ENCODE data around the gene HERC4. TPM values are rescaled to one million over a fixed set of nuclear protein-coding genes. Genes with fewer than 3 reads are reported as not detected.
"Not testable (repeated sequence)": the region's sequence is repeated elsewhere in the genome, so short reads cannot be mapped to it uniquely, and the experiment has no call there.

Gene HERC4
- total RNA-seq, 1 donor from 2014 or later = 59.1 TPM

DNA sequence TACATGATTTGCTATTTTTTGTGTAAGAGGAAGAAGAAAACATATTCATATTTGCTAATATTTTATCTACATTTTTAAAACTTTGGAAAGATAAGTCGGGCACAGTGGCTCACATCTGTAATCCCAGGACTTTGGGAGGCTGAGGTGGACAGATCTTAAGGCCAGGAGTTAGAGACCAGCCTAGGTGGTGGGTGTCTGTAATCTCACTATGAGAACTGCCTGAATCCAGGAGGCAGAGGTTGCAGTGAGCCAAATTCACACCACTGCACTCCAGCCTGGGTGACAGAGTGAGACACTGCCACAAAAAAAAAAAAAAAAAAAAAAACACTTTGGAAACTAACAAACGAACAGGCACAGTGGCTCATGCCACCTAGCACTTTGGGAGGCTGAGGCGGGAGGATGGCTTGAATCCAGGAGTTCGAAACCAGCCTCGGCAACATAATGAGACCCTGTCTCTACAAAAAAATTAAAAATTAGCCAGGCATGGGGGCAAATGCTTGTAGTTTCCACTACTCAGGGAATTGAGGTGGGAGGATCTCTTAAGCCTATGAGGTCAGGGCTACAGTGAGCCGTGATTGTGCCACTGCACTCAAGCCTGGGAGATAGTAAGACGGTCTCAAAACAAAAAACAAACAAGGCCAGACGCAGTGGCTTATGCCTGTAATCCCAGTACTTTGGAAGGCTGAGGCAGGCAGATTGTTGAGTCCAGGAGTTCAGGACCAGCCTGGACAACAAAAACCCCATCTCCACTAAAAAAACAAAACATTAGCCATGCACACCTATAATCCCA, 25.6 kb downstream of the HERC4 start:
- DNase-seq (ENCODE audit: low spot score) = no peak

DNA sequence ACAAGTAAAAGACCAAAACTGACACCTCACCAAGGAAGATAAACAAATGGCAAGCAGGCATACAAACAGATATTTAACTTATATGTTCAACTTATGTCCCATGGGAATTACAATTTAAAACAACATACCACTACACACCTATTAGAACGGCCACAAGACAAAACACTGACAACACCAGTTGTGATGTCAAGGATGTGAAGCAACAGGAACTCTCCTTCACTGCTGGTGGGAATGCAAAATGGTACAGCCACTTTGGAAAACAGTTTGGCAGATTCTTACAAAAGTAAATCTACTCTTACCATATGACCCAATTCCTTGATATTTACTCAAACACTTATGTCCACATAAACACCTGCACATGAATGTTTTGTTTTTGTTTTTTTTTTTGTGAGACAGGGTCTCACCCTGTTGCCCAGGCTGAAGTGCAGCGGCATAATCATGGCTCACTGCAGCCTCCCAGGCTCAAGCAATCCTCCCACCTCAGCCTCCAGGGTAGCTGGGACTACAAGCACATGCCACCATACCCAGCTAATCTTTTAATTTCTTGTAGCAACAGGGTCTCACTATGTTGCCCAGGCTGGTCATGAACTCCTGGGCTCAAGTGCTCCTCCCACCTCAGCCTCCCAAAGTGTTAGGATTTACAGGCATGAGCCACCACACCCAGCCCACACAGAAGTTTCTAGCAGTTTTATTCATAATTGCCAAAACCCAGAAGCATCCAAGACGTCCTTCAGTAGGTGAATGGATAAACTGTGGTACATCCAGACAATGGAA, 27.3 kb downstream of the HERC4 start:
- no peak for DNase-seq (ENCODE audit: low spot score)

DNA sequence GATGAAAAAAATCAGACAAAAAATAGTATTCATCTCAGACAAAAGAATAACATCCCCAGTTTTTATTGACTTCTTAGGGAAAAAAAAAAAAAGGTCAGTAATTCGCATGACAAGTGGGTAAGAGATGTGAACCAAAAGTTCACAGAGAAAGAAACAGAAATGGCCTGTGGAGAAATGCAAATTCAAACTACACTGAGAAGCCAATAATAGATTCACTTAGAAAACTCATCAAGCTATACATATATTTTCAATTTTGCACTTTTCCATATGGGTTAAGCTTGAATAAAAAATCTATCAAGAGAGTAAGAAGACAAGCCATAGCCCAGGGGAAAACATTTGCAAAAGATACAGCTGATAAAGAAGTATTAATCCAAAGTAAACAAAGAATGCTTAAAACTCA, 28.0 kb downstream of the HERC4 start:
- no peak for DNase-seq (ENCODE audit: low spot score)

DNA sequence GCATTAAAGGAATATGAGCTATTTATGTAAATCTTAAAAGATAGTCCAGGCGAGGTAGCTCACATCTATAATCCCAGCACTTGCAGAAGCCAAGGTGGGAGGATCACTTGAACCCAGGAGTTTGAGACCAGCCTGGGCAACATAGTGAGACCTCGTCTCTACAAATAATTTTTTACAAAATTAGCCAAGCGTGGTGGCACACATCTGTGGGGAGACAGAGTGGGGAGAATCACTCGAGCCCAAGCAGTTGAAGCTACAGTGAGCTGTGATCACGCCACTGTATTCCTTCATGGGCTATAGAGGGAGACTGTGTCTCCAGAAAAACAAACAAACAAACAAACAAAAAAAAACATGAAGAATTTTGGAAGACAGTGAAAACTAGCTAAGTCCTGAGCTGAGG, 28.4 kb downstream of the HERC4 start:
- DNase-seq (ENCODE audit: low spot score) = no peak

DNA sequence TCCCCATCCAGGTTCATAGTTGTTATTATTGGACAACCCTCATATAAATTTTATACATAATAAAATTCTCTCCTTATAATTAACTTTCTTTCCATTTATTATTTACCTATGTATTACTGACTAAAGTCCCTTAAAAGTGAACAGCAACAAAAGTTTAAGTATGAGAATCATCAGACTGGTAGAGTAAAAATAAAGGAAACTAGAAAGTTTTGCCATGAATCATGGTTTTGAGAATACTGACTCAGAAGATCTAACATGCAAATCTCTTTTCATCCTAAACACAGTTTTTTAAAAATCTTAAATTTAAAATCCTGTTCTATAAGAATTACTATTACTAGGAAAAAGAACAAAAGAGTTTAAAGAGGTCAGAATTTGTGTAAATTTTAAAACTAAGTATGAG, 32.1 kb downstream of the HERC4 start:
- no peak for DNase-seq (ENCODE audit: low spot score)

DNA sequence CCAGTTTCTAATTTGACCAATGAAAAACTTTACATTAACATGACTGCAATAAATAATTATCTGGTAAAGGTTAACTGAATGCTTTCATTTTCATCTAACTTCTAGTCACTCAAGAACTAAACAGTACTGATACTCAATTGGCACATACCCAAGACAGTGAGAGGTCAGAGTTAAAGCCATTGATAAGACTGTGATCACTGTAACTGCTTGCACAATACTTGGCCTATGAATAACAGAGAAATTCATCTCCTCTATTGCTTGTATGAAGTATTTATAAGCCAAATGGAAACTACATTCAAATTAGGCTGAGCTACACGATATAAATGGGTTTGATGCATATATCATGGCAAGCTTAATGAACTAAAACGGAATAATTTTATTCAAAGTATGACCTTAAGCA, 43.0 kb downstream of the HERC4 start:
- DNase-seq (ENCODE audit: low spot score) = no peak

DNA sequence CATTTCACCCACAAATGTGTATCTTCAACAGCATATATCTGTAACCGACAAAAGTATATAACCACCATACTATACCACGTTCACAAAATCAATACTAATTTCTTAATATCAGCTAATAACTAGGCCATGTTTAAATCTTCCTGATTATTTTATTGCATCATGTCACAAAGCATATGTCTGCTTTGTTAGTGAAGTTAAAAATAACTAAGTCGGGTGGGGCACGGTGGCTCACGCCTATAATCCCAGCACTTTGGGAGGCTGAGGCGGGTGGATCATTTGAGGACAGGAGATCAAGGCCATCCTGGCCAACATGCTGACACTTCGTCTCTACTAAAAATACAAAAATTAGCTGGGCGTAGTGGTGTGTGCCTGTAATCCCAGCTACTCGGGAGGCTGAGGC, 47.7 kb downstream of the HERC4 start:
- DNase-seq (ENCODE audit: low spot score) = no peak

DNA sequence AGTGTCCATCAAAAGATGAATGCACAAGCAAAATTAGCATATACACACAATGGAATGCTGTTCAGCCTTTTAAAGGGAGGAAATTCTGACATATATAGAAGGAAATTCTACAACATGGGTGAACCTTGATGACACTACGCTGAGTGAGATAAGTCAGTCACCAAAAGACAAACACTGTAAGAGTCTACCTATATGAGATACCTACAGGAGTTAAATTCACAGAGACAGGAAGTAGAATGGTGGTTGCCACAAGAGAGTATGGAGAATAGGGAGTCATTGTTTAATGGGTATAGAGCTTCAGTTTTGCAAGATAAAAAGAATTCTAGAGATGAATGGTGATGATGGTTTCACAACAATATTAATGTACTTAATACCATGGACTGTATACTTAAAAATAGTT, 51.8 kb downstream of the HERC4 start:
- DNase-seq (ENCODE audit: low spot score) = no peak

DNA sequence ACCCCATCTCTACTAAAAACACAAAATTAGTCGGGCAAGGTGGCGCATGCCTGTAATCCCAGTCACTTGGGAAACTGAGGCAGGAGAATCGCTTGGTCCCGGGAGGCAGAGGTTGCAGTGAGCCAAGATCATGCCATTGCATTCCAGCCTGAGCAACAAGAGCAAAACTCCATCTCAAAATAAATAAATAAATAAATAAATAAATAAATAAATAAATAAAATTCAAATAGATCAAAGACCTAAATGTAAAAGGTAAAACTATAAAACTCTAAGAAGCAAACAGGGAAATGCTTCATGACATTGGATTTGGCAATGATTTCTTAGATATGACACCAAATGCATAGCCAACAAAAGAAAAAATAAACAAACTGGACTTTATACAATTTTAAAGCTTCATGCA, 52.8 kb downstream of the HERC4 start:
- not testable (repeated sequence) for DNase-seq (ENCODE audit: low spot score)

DNA sequence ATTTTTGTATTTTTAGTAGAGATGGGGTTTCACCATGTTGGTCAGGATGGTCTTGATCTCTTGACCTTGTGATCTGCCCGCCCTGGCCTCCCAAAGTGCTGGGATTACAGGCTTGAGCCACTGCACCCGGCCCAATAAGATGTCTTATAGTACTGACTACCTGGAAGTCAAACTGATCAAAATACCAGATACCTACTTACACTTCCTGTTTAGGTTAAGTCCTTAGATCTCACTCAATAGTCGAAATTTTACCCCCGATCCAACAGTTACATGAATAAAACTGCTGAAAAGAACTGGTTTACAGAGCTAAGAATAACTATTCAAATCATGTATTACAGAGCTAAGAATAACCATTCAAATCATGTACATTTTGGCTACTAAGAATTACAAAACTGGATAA, 58.6 kb downstream of the HERC4 start:
- DNase-seq (ENCODE audit: low spot score) = not testable (repeated sequence)

DNA sequence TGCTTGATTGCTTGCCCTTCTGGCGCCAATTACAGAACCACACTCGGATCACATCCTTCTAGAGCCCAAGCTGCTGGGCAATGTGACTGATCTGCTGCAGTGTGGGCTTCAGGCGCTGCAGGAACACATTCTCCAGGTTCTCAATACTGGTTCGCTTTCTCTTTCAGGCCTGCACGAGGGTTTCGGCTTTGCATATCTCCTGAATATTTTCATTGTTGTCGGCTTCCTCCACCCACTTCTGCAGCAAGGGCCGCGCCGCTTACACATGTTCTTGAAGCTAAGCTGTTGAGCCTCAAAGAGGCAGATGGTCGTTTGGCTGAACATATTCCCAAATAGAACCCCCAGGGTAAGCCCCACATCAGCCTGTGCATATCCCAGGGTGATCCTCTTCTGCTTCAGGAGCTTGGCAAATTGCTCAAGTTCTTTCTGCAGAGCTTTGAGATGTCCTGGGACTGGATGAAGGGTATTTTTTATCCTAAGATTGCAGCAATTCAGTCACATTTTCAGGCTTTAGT, 64.6 kb downstream of the HERC4 start:
- no peak for DNase-seq (ENCODE audit: low spot score)

DNA sequence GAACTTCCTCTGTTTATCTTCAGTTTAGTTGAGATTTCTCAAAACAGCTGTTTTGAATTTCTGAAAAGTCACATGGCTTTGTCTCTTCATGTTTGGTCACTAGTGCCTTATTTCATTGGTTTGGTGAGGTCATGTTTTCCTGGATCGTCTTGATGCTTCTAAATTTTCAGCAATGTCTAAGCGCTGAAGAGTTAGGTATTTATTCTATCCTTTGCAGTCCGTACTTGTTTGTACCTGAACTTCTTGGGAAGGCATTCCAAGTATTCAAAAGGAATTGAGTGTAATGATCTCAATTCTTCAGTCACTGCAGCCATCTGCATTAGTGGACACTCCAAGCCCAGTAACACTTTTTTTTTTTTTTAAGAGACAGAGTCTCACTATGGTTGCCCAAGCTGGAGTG, 67.7 kb downstream of the HERC4 start:
- no peak for DNase-seq (ENCODE audit: low spot score)

DNA sequence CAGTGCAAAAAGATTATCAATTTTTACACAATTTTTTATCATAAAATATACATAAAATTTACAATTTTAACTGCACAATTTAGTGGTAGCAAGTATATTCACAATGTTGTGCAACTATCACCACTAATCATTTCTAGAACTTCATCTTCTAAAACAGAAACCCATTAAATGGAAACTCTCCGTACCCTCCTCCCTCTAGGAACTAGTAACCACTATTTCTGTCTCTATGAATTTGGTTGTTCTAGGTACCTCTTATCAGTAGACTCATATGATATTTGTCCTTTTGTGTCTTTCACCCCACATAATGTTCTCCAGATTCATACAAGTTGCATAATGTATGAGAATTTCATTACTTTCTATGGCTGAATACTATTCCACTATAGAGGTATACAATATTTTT, 73.5 kb downstream of the HERC4 start:
- no peak for DNase-seq (ENCODE audit: low spot score)

DNA sequence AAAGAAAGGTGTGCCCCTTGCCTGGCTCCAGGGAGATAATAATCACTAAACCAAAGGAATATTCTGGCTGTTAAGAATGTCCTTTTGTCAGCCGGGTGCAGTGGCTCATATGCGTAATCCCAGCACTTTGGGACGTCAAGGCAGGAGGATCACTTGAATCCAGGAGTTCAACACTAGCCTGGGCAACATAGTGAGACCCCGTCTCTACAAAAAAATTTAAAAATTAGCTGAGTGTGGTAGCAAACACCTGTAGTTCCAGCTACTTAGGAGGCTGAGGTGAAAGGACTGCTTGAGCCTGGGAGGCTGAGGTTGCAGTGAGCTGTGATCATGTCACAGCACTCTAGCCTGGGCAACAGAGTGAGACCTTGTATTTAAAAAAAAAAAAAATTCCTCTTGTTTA, 74.1 kb downstream of the HERC4 start:
- DNase-seq (ENCODE audit: low spot score) = no peak

DNA sequence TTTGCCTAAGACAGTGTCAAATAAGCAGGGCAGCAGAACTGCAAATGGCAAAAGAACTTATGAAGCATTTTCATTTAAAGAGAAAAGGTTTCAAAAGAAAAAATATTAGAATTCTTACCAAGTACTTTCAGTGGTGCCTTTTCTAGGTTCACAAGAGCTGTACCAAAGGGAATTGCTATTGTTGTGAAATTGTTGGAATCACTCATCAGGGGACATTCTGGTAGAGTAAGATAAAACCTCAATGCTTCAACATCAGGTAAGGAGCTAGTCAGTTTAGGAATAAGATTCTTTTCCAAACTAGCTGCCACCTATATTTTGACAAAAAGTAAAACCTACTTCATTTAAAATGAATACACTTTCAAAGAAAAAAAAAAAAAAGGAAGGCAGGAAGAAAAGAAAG, 85.0 kb downstream of the HERC4 start:
- no peak for DNase-seq (ENCODE audit: low spot score)

DNA sequence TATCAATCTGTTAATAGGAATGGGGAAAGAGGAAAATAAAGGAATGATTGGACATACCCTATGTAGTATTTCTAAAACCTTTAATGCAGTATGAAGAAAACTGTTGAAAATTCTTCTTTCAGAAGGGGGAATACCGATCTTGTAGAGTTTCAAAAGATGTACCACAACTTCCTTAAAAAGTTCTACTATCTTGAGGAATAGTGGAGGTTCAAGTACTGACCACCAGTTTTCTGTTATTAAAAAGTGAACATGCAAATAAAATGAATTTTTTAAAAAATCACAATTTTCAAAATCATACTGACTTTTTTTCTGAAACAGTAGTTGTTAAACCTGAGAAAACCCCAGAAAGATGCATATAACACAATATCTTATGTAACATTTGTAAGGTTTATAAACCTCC, 86.5 kb downstream of the HERC4 start:
- DNase-seq (ENCODE audit: low spot score) = no peak

DNA sequence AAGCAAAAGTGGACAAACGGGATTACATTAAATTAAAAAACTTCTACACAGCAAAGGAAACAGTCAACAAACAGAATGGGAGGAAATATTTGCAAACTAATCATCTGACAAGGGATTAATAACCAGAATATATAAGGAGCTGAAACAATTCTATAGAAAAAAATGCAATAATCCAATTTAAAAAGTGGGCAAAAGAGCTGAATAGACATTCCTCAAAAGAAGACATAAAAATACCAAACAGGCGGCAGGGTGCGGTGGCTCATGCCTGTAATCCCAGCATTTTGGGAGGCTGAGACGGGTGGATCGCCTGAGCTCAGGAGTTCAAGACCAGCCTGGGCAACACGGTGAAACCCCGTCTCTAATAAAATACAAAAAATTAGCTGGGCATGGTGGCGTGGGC, 92.5 kb downstream of the HERC4 start:
- not testable (repeated sequence) for DNase-seq (ENCODE audit: low spot score)

DNA sequence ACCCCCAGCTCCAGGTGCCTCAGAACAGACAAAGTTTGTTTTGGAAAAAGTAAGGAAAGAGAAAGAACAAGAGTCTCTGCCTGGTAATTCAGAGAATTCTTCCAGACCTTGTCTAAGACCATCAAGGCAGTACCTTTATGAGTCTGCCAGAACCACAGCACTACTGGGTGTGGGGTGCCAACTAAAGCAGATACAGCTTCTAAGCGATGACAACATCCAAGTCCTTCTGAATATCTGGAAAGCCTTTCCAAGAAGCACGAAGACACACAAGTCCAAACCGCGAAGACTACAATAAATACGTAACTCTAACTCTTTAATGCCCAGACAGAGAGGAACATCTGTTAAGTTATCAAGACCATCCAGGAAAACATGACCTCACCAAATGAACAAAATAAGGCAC, 96.3 kb downstream of the HERC4 start:
- DNase-seq (ENCODE audit: low spot score) = no peak

DNA sequence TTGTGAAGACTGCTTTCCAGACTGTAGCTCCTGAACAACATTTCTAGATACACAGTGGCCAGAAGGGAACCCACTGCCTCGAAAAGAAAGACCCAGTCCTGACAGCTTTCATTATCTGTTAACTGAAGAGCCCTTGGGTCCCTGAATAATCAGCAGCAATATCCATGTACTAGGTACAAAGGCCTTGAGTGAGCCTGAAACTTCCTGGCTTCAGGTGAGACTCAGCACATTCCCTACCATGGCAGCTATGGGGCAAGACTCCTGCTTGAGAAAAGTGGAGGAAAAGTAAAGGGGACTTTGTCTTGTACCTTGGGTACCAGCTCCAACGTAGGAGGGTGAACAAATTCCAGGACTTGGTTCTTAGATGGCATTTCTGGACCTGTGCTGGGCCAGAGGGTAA, 97.8 kb downstream of the HERC4 start:
- no peak for DNase-seq (ENCODE audit: low spot score)

DNA sequence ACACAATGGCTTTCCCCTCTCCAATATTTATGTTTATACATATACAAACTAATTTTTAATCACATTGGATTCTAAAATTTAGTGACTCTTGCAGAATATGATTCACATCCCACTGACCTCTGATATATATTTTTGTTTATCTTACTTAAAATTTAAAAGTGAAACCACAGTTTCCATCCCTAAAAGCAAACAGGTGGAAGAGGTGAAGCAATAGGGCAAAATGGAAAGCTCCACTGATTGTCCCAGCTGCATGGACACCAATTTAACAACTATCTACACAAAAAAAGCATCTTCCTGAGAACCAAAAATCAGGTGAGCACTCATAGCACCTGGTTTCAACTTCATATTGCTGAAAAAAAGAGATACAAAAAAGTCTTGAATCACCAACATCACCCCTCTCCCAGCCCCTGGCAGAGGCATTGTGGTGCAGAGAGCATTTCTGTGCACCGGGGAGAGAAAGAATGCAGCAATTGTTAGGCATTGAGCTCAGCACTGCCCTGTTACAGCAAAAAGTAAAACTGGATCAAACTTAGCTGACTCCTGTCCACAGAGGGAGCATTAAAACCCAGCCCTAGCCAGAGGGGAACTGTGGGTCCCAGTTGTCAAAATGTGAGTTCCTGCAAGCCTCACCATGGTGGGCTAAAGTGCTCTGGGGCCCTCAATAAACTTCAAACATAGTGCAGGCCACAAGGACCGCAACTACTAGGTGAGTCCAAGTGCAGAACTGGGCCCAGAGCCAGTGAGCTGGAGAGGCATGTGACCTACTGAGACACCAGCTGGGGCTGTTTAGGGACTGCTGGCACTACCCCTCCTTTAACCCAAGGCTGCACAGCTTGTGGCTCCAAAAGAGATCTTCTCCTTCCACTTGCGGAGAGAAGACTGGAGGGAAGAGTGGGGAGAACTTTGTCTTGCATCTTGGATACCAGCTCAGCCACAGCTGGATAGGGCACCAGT, 98.5 kb downstream of the HERC4 start:
- no peak for DNase-seq (ENCODE audit: low spot score)

DNA sequence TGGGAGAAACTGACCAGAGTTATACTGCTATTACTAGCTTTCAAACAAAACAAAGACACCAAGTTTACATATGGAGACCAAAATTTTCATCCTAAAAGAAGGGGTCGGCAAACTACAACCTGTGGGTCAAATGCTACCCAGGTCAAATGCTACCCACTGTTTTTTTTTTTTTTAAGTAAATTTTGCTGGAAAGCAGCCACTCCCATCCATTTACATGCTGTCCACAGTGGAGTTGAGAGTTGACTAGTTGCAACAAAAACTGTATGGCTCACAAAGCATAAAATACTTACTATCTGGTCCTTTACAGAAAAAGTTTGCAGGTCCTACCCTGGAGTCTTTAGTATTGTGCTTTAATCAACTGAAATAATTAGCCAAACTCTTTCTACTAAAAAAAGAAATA, 99.2 kb downstream of the HERC4 start:
- DNase-seq (ENCODE audit: low spot score) = no peak

DNA sequence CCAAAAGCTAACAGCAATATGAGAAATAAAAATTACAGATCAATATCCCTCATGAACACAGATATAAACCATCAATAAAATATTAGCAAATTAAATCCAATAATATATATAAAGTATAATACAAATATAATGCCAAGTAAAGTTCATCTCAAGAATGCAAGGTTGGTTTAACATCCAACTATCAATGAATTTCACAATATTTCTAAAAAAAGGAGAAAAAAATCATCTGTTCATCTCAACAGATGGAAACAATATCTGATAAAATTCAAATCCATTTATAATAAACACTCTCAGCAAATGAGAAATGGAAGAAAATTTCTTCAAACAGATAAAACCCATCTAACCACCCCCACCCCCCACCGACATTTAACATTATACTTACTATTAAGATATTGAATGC, 103.8 kb downstream of the HERC4 start:
- DNase-seq (ENCODE audit: low spot score) = no peak

Measured in mesenteric fat pad (tissue), 1 donor.